SK-MEL-5 (cell line): Measurements from ENCODE around the gene IKBKE. TPM values are rescaled to one million over a fixed set of nuclear protein-coding genes. Genes with fewer than 3 reads are reported as not detected.
A peak's percentile ranks its signal among the peaks of the same experiment; 100 is the strongest.

Experiments
- DNase-seq: peaks from one replicate; pipeline ENCODE4 v3.0.0-alpha.2; 2016; ENCODE audit warnings: low read depth, low spot score
- in situ Hi-C: cut with HindIII; loops from 2 replicates; pipeline ENCODE4 v1.10.0; 2016; ENCODE audit warnings: low sequenced_read_pairs, high pct_unique_total_duplicates, low pct_unique_long_range_greater_than_20kb
- polyA plus RNA-seq, 2 experiments: library from polyadenylated mRNA; depleted of rRNA; stranded (reverse); fragments of >200 nt; gene quantifications; 2 replicates each; pipeline ENCODE4 v1.2.3, GENCODE V29; 2015
- total RNA-seq: library from RNA; depleted of rRNA; stranded (reverse); fragments of >200 nt; shearing (Covaris generic); gene quantifications from 2 replicates; pipeline ENCODE4 v1.2.3, GENCODE V29; 2014; rRNA removed

IKBKE gene
- 6.5 and 6.8 TPM in 2 replicates for total RNA-seq
- 5.4 and 6.7 TPM in 2 replicates for polyA plus RNA-seq (2015; cell fraction: cytosol; rRNA removed)
- polyA plus RNA-seq (2015; cell fraction: nucleus; rRNA removed), result 10.7 and 25.3 TPM in 2 replicates

DNA sequence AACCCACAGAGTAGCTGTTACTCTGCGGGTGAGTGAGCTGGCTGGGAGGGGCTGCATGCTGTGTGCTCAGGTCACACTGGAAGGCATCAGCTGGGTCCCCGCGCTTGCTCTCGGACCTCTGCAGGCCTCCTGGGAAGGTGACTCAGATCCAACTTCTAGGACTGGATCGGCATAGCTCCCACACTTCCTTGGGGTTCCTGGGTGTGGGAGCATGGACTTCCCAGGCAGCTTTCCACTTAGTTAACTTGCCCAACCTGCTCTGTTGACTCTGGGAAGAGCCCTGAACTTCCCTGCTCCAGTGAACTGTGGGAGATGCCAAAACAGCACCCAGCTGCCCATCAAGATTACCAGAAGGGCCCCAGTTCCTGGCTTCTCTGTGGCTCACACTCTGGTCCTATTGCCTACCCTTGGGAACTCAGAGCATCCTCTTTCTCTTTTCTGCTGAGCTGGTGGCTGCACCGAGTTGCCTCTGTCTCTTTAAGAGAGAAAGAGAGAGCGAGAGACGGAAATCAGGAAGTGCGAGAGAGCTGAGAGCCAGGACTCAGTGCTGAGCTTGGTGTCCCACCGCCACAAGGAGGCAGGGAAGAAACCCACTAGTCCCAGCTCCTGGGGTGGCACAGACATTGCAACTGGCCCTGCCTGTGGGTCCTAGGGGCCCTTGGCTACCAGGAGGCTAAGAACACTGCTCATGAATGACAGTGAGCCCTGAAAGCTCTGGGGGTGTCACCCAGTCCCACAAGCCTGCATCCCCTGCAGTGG, at the start of gene IKBKE:
TSS of gene IKBKE (plus strand) at position 544 of the 759 bp plus-strand sequence. CDS start 2,752 bp downstream, outside the sequence.
- in situ Hi-C loops, result no loop called here
- peak; percentile 74 for DNase-seq

DNA sequence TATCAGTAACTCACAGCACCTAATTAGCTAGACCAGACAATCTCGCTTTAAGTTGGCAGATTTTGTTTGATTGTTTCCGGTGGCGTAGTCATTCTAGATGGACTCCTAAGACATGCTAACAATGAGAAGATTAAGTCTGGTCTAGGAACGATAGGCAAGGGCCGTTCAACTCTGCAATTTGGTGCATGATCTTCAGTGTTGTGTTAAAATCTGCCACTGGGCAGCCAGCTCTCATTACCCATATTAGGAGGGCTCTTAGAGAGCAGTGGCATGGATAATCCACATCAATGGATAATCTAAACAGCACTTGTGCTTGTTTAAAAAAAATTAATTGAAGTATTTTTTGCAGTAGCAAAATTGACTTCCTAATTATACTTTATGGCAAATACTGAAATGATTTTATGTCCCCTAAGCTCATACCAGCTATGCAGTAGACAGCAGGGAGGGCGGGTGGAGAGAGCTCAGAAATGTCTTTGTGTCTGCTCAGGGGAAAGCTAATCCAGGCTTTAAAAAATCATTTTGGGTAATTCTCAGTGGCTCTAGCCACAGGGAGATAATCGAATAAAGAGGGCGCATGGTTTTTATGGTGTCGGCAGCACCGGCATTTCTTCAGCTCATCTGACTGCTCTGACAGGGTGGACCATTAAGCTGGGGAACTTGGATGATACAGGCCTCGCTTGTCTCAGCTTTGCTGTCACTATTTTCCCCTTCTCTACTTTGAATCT, 48.5 kb upstream of the IKBKE start:
- in situ Hi-C loops, result no loop called here
- DNase-seq, result no peak

- DNase-seq, result no peak
- in situ Hi-C loops, result no loop called here
Measured at GRCh38 chr1:206422525-206422924, 47.8 kb upstream of the IKBKE start.

GRCh38 chr1:206427291-206427690, 43.0 kb upstream of the IKBKE start:
- no peak for DNase-seq
- in situ Hi-C loops, result loop anchor here (25.0 kb wide), 1 partner anchor 290 kb away; no protein-coding TSS in a partner anchor

DNA sequence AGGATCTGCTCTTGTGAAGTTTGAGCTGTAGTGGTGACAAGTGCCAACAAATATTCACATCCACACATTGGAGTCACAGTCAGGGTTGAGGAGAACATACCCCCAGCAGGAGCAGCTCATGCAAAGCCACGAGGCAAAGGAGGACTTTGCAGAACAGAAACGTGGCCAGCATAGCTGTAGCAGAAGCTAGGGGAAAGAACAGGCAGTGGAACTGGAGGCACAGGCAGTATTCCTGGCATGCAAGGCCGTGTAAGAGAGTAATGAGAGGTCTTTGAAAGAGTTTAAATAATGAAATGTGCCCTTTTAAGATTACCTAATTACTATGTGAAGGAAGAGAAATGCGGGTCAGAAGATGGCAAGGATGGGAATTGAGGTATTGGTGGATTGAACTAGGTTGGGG, 40.9 kb upstream of the IKBKE start:
- in situ Hi-C loops, result loop anchor here (25.0 kb wide), 1 partner anchor 292 kb away; no protein-coding TSS in a partner anchor
- no peak for DNase-seq

DNA sequence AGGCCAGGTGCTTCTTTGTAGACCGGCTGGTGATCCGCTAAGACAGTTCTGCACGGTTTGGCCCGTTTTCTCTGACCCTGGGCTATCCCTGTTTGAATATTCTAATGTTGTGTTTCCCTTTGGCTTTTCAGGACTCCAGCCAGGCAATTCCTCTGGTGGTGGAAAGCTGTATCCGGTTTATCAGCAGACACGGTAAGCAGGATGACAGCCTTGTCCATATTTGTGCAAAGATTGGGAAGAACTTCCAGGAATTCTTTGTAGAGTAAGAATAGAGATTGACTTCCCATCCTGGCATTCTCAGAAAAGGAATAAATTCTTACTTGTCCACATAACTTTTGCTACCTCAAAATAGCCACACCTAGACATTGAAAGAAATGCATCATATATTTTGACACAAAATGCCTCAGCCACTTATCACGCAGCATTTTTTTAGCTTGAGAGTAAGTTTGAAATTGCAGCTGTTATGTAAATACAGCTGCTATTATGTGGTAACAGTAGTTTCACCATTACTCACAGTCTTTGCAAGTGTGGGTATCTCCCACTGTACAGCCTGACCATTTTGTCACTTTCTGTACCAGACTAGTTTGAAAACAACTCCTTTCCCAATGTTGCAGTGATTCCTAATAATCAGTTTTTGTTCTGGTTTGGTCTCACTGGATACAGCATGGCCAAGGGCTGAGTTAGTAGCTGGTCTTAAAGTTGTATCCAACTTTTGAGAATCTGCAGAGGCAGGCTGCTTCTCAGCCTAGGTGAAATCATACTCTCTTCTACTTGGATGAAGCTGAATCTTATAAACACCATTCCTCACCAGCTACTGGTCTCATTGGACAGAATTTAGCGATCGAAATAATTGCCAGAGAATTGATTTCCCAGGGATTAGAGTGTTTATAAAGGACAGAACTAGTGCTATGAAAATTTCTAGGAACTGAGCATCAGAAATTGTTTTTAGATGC, 40.0 kb upstream of the IKBKE start:
- DNase-seq, result no peak
- in situ Hi-C loops, result loop anchor here (25.0 kb wide), 1 partner anchor 293 kb away; no protein-coding TSS in a partner anchor

GRCh38 chr1:206435445-206435844, 34.8 kb upstream of the IKBKE start:
- in situ Hi-C loops, result loop anchor here (25.0 kb wide), 1 partner anchor 298 kb away; no protein-coding TSS in a partner anchor
- DNase-seq, result no peak

- in situ Hi-C loops, result loop anchor here (25.0 kb wide), 1 partner anchor 301 kb away; no protein-coding TSS in a partner anchor
- no peak for DNase-seq
Measured at GRCh38 chr1:206438554-206438953, 31.7 kb upstream of the IKBKE start.

DNA sequence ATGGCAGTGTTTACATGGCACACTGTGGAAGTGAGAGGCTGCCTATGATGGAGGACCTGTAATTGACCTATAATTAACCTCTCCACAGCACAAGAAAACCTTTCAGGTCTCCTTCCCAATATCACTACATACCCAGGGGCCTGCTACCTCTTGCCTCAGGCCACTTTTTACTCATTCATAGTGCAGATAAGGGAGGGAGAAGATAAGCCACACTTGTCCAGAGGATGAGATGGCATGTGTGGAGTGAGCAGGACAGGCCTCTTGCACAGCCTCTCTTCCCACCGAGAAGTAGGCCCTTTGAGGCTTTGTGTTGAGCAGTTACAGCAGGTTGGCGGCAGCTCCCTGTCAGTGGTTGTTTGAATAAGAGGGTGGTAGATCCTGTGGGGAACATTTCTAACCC, 31.1 kb upstream of the IKBKE start:
- DNase-seq, result no peak
- in situ Hi-C loops, result loop anchor here (25.0 kb wide), 1 partner anchor 302 kb away; no protein-coding TSS in a partner anchor

GRCh38 chr1:206441336-206441967, 28.8 kb upstream of the IKBKE start:
- in situ Hi-C loops, result loop anchor here (25.0 kb wide), 1 partner anchor 304 kb away; no protein-coding TSS in a partner anchor
- peak; percentile 39 for DNase-seq

GRCh38 chr1:206442101-206442500, 28.2 kb upstream of the IKBKE start:
- no peak for DNase-seq

GRCh38 chr1:206445116-206445515, 25.2 kb upstream of the IKBKE start:
- in situ Hi-C loops, result loop anchor here (25.0 kb wide), 1 partner anchor 308 kb away; no protein-coding TSS in a partner anchor
- DNase-seq, result no peak

More at GRCh38 chr1:206442101-206442500, 28.2 kb upstream of the IKBKE start:
- in situ Hi-C loops, result loop anchor here (25.0 kb wide), 1 partner anchor 305 kb away; no protein-coding TSS in a partner anchor

DNA sequence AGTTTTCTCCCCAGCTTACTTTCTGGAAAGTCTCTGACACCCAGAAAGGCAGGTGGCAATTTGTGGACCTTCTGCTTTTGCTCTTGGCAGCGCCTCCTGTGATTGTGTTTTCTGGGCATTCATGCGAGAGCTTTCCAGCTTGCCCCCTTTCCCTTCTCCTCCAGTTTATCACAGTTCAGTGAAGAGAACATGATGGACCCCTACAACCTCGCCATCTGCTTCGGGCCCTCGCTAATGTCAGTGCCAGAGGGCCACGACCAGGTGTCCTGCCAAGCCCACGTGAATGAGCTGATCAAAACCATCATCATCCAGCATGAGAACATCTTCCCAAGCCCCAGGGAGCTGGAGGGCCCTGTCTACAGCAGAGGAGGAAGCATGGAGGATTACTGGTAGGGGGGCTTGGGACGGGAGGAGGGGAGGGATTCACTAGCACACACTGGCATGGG, 24.3 kb upstream of the IKBKE start:
- DNase-seq, result no peak
- in situ Hi-C loops, result loop anchor here (25.0 kb wide), 1 partner anchor 309 kb away; no protein-coding TSS in a partner anchor

GRCh38 chr1:206446688-206447421, 23.4 kb upstream of the IKBKE start:
- no peak for DNase-seq
- in situ Hi-C loops, result loop anchor here (25.0 kb wide), 1 partner anchor 310 kb away; no protein-coding TSS in a partner anchor

- in situ Hi-C loops, result loop anchor here (25.0 kb wide), 1 partner anchor 310 kb away; no protein-coding TSS in a partner anchor
- no peak for DNase-seq
Measured at GRCh38 chr1:206447422-206447765, 22.9 kb upstream of the IKBKE start.

- in situ Hi-C loops, result loop anchor here (25.0 kb wide), 1 partner anchor 310 kb away; no protein-coding TSS in a partner anchor
- DNase-seq, result no peak
Measured at GRCh38 chr1:206447792-206448191, 22.5 kb upstream of the IKBKE start.
